HPDE6-E6E7 (cell line): Measurements from ENCODE around the gene PCDHA1.
"Not testable (repeated sequence)": the region's sequence is repeated elsewhere in the genome, so short reads cannot be mapped to it uniquely, and the experiment has no call there.

Experiments used
- DNase-seq: peaks from one replicate; pipeline ENCODE4 v3.0.0; 2011; ENCODE audit warnings: missing footprints; ENCODE audit errors: extremely low spot score

The PCDHA1 gene

GRCh38 chr5:140849831-140850634 lies 64.1 kb downstream of the PCDHA1 start:
- not testable (repeated sequence) for DNase-seq

- no peak for DNase-seq
Measured at GRCh38 chr5:140855772-140856674, 70.1 kb downstream of the PCDHA1 start, which contains the start of gene PCDHA10. Gene PCDHA10, plus strand, starts transcription at chr5:140855897. Its CDS starts 152 bp downstream, at chr5:140856049.

GRCh38 chr5:140857177-140857986 lies 71.4 kb downstream of the PCDHA1 start:
- DNase-seq = no peak

- no peak for DNase-seq
Measured at GRCh38 chr5:140857987-140858240, 72.0 kb downstream of the PCDHA1 start.

GRCh38 chr5:140862441-140863295 lies 76.7 kb downstream of the PCDHA1 start:
- no peak for DNase-seq

GRCh38 chr5:140868721-140869554 lies 83.0 kb downstream of the PCDHA1 start, which contains the start of gene PCDHA11:
Gene PCDHA11, plus strand, starts transcription at chr5:140868957. Its CDS starts 147 bp downstream, at chr5:140869104.
- DNase-seq = peak; percentile 10

GRCh38 chr5:140869555-140869886 lies 83.6 kb downstream of the PCDHA1 start:
- DNase-seq = peak; percentile 11

- DNase-seq = no peak
Measured at GRCh38 chr5:140870221-140871201, 84.6 kb downstream of the PCDHA1 start.

GRCh38 chr5:140875085-140876065 lies 89.4 kb downstream of the PCDHA1 start, which contains the start of gene PCDHA12:
Gene PCDHA12, plus strand, starts transcription at chr5:140875308. Its CDS starts 165 bp downstream, at chr5:140875473.
- peak; percentile 43 for DNase-seq

GRCh38 chr5:140876541-140877261 lies 90.8 kb downstream of the PCDHA1 start:
- DNase-seq = not testable (repeated sequence)

- DNase-seq = no peak
Measured at GRCh38 chr5:140877262-140877581, 91.3 kb downstream of the PCDHA1 start.

GRCh38 chr5:140881889-140882590 lies 96.1 kb downstream of the PCDHA1 start, which contains the start of gene PCDHA13:
Gene PCDHA13, plus strand, starts transcription at chr5:140882124. Its CDS starts 145 bp downstream, at chr5:140882269.
- peak; percentile 12 for DNase-seq

- no peak for DNase-seq
Measured at GRCh38 chr5:140882591-140882899, 96.6 kb downstream of the PCDHA1 start.

- no peak for DNase-seq
Measured at GRCh38 chr5:140883373-140883772, 97.4 kb downstream of the PCDHA1 start.

GRCh38 chr5:140883927-140884697 lies 98.2 kb downstream of the PCDHA1 start:
- no peak for DNase-seq

- DNase-seq = no peak
Measured at GRCh38 chr5:140916325-140916724, 130.4 kb downstream of the PCDHA1 start.
